Glutamatergic neuron (in vitro differentiated cells): ENCODE measurements around the gene SUMO4. TPM values are rescaled to one million over a fixed set of nuclear protein-coding genes. Genes with fewer than 3 reads are reported as not detected.

Source experiments
- DNase-seq: peaks from one replicate; pipeline ENCODE4 v3.0.0; 2022
- H3K27ac Mint-ChIP-seq: one replicate; pipeline ENCODE4 v1.8.0; 2020; ENCODE audit warnings: mild to moderate bottlenecking, mixed read lengths, inconsistent platforms; ENCODE audit not compliant: unreplicated experiment
- H3K27me3 Mint-ChIP-seq: one replicate; pipeline ENCODE4 v1.8.0; 2020; ENCODE audit warnings: mild to moderate bottlenecking, moderate library complexity, mixed read lengths, inconsistent platforms; ENCODE audit not compliant: unreplicated experiment
- H3K36me3 Mint-ChIP-seq: one replicate; pipeline ENCODE4 v1.8.0; 2020; ENCODE audit warnings: mild to moderate bottlenecking, mixed read lengths, inconsistent platforms; ENCODE audit not compliant: unreplicated experiment
- H3K4me1 Mint-ChIP-seq: one replicate; pipeline ENCODE4 v1.8.0; 2020; ENCODE audit warnings: mild to moderate bottlenecking, low read depth, mixed read lengths, inconsistent platforms; ENCODE audit not compliant: unreplicated experiment
- H3K4me3 Mint-ChIP-seq: one replicate; pipeline ENCODE4 v1.8.0; 2020; ENCODE audit warnings: mild to moderate bottlenecking, mixed read lengths, inconsistent platforms; ENCODE audit not compliant: unreplicated experiment
- H3K9me3 Mint-ChIP-seq: one replicate; pipeline ENCODE4 v1.8.0; 2020; ENCODE audit warnings: mild to moderate bottlenecking, moderate library complexity, mixed read lengths, inconsistent platforms; ENCODE audit not compliant: unreplicated experiment
- total RNA-seq: library from RNA; stranded (reverse); fragmentation: NEBNext Ultra II Directional; extraction: Animal tissue kit (Norgen Biotek cat#: 25700); gene quantifications from one replicate; pipeline ENCODE4 v1.2.1, GENCODE V29; 2021; ENCODE audit not compliant: unreplicated experiment
- TF ChIP-seq, protein P1 (sequence below): fragments of 200-600 bp; sonication (generic); IDR thresholded peaks from one replicate; pipeline ENCODE4 v1.5.0; 2021; ENCODE audit not compliant: partially characterized antibody, unreplicated experiment

Gene SUMO4
- total RNA-seq, 1 donor from 2014 or later = 1.3 TPM

DNA sequence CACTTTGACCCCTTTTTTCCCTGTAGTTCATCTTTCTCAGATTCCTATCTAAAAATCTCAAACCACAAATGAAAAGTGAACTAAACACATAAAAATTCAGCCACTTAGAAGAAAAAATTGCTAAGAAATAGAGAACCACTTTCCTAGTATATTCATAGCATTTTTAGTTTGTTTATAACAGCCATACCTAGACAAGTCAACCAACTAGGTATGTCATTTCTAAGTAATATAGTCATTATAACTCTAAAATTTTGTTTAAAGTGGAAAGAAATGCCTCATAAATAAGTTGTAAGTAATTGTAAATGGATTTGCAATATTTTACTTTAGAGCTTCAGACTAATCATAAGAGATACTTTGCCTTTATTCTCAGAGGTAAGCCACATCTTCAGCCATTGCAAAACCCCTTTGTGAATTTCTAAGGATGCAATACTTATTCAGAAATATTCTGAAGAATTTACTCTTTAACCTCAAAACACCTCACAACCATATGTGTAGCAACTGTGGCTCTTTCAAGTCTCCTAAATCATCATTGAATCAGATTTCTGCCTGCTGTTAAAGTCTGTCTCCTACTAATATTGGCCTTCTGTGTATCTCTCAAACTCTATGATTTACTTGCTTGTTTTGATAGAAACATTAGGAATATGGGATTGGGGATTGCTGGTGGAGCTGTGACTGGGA lies 6.9 kb upstream of the SUMO4 start:
- no peak for DNase-seq
- Mint-ChIP-seq H3K27ac (no peak overlapping the region), H3K4me1 (no peaks in the 10 kb centered on the region), H3K9me3 (peaks cover 3% of the 10 kb centered on the region), H3K4me3 (no peak overlapping the region), H3K36me3 (peaks cover 5% of the 10 kb centered on the region), H3K27me3 (no peaks in the 10 kb centered on the region)
- TF ChIP-seq, protein P1, sequence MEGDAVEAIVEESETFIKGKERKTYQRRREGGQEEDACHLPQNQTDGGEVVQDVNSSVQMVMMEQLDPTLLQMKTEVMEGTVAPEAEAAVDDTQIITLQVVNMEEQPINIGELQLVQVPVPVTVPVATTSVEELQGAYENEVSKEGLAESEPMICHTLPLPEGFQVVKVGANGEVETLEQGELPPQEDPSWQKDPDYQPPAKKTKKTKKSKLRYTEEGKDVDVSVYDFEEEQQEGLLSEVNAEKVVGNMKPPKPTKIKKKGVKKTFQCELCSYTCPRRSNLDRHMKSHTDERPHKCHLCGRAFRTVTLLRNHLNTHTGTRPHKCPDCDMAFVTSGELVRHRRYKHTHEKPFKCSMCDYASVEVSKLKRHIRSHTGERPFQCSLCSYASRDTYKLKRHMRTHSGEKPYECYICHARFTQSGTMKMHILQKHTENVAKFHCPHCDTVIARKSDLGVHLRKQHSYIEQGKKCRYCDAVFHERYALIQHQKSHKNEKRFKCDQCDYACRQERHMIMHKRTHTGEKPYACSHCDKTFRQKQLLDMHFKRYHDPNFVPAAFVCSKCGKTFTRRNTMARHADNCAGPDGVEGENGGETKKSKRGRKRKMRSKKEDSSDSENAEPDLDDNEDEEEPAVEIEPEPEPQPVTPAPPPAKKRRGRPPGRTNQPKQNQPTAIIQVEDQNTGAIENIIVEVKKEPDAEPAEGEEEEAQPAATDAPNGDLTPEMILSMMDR = no peak

DNA sequence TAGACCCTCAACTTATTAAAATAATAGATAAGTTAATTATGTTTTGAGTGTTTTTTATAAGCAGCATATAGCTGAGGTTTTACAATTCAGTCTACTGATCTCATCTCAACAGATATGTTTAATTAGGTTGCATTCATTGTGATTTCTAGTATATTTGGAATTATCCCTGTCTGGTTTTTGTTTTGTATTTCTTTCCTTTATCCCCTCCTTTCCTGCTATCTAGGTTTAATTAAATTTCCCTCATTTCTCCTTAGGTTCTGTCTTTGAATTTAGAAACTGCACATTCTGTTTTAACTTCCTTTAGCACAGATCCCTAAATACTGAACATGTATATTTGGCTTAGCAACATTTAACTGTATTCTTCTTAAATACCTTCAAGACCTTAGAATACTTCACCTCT lies 4.9 kb upstream of the SUMO4 start:
- Mint-ChIP-seq H3K36me3 (peaks cover 5% of the 10 kb centered on the region), H3K4me1 (no peaks in the 10 kb centered on the region), H3K27ac (no peak overlapping the region), H3K27me3 (no peaks in the 10 kb centered on the region), H3K4me3 (no peak overlapping the region), H3K9me3 (peaks cover 3% of the 10 kb centered on the region)
- DNase-seq = no peak
- TF ChIP-seq, protein P1 = no peak

DNA sequence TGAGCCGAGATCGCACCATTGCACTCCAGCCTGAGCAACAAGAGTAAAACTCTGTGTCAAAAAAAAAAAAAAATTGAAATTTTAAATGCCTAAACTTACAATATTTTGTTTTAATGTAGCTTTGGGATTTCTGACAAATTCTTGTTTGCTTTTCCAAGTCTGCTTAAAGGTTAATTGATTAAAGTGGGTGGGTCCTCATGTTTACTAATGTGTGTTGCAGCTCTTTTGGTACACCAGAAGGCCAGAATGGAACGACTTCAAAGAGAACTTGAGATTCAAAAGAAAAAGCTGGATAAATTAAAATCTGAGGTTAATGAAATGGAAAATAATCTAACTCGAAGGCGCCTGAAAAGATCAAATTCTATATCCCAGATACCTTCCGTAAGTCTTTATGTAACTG lies 2.7 kb upstream of the SUMO4 start:
- Mint-ChIP-seq H3K27ac (no peak overlapping the region), H3K36me3 (peaks cover 5% of the 10 kb centered on the region), H3K4me1 (no peaks in the 10 kb centered on the region), H3K27me3 (no peaks in the 10 kb centered on the region), H3K9me3 (peaks cover 2% of the 10 kb centered on the region), H3K4me3 (no peak overlapping the region)
- TF ChIP-seq, protein P1 = no peak
- DNase-seq = no peak

DNA sequence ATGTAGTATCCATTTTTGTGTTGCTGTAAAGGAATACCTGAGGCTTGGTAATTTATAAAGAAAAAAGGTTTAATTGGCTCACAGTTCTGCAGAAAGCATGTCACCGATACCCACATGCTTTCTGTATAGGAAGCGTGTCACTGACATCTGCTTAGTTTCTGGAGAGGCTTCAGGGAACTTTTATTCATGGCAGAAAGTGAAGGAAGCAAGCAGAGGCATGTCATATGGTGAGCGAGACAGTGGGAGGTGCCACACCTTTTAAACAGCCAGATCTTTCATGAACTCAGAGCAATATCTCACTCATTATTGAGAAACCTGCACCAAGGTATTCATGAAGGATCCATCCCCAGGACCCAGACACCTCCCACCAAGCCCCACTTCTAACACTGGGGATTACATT lies 3.5 kb downstream of the SUMO4 start:
- no peak overlapping the region for H3K27ac Mint-ChIP-seq
- DNase-seq = no peak
- H3K36me3 Mint-ChIP-seq = no peaks in the 10 kb centered on the region
- TF ChIP-seq, protein P1 = no peak
- H3K27me3 Mint-ChIP-seq = no peaks in the 10 kb centered on the region
- no peak overlapping the region for H3K4me3 Mint-ChIP-seq
- H3K9me3 Mint-ChIP-seq = peaks cover 2% of the 10 kb centered on the region
- H3K4me1 Mint-ChIP-seq = no peaks in the 10 kb centered on the region

DNA sequence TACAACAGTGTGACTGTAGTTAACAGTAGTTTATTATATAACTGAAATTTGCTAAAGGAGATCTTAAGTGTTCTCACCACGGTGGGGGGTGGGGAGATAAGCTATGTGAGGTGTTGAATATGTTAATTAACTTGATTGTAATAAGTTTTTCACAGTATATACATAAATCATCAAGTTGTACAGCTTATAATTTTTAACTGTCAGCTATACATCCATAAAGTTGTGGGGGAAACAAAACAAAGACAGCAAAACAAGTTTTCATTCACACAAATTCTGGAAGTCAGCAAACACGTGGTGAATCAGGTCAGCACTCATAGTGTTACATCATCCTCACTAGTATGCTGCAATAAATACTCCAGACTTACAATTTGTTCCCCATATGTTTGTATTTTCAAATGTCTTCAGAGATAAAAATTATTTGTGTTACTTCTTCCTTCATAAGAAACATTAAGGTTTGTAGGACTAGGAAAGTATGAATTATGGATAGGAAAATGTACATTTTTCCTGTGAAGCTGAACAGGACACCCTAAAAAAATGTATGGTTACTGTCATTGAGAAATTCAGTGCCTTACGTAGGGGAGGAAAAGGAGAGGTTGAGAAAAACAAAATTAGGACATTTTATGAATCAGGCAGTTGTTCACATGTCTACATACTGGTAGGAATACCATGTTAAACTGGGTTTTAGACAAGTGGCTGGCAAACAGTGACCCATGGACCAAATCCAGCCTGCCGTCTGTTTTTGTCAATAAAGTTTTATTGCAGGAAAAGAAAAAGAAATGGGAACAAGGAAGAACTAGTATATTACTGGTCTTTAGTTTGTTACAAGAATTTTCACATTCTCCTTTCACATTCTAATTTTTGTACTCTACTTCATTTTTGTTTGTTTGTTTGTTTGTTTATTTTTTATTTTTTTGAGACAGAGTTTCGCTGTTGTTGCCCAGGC lies 6.0 kb downstream of the SUMO4 start:
- H3K9me3 Mint-ChIP-seq = peaks cover 2% of the 10 kb centered on the region
- no peak for DNase-seq
- H3K27me3 Mint-ChIP-seq = no peaks in the 10 kb centered on the region
- no peaks in the 10 kb centered on the region for H3K4me1 Mint-ChIP-seq
- TF ChIP-seq, protein P1 = no peak
- H3K36me3 Mint-ChIP-seq = no peaks in the 10 kb centered on the region
- H3K27ac Mint-ChIP-seq = no peak overlapping the region
- H3K4me3 Mint-ChIP-seq = no peak overlapping the region
